ENCODE data around the gene SCRT2. TPM values are rescaled to one million over a fixed set of nuclear protein-coding genes. Genes with fewer than 3 reads are reported as not detected.
"Not testable (repeated sequence)": the region's sequence is repeated elsewhere in the genome, so short reads cannot be mapped to it uniquely, and the experiment has no call there.

The SCRT2 gene
- total RNA-seq, 4 donors from 2014 or later = not detected

DNA sequence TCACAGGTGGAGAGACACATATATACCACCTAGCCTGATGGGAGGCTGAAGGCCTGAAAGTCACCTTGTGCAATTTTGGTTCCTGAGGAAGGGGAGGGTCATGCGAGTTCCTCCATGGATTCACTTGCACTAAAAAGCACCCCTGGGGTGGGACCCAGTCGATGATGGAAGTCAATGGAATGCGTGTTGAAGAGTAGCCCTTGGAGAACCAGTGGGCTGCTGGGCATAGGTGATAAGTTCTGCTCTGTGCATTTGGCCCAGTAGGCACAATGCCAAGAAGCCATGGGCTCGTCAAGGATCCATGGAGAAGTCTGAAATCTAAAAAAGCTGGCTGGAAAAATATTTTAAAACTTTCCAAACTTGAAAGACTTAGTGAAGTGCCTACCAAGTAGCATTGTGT, 18.9 kb upstream of the SCRT2 start:
- DNase-seq (ENCODE audit: extremely low spot score) = no peak
- no peaks in the 10 kb centered on the region for H3K36me3 ChIP-seq
- TF ChIP-seq EP300 (IDR thresholded peaks at IDR 0.05) (no peak), POLR2A (IDR thresholded peaks at IDR 0.05; ENCODE audit: low read depth) (no peak), POLR2AphosphoS5 (IDR thresholded peaks at IDR 0.05) (no peak)
- TF ChIP-seq, protein P1, sequence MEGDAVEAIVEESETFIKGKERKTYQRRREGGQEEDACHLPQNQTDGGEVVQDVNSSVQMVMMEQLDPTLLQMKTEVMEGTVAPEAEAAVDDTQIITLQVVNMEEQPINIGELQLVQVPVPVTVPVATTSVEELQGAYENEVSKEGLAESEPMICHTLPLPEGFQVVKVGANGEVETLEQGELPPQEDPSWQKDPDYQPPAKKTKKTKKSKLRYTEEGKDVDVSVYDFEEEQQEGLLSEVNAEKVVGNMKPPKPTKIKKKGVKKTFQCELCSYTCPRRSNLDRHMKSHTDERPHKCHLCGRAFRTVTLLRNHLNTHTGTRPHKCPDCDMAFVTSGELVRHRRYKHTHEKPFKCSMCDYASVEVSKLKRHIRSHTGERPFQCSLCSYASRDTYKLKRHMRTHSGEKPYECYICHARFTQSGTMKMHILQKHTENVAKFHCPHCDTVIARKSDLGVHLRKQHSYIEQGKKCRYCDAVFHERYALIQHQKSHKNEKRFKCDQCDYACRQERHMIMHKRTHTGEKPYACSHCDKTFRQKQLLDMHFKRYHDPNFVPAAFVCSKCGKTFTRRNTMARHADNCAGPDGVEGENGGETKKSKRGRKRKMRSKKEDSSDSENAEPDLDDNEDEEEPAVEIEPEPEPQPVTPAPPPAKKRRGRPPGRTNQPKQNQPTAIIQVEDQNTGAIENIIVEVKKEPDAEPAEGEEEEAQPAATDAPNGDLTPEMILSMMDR (IDR thresholded peaks at IDR 0.05) = no peak
- H3K9me3 ChIP-seq = no peaks in the 10 kb centered on the region
- H3K27ac ChIP-seq (replicated peaks in 1 of 4) = no peak overlapping the region
- peaks cover 0 to under 1% (median 0%) of the 10 kb centered on the region in 4 donors for H3K4me1 ChIP-seq
- peaks cover 0 to 51% (median under 1%) of the 10 kb centered on the region in 4 donors for H3K27me3 ChIP-seq
- WGBS = 73% methylated on average over 4 of the region's 4 CpGs
- intact Hi-C loops (cut with DNase I) = no loop called here
- no peak overlapping the region for H3K4me3 ChIP-seq

DNA sequence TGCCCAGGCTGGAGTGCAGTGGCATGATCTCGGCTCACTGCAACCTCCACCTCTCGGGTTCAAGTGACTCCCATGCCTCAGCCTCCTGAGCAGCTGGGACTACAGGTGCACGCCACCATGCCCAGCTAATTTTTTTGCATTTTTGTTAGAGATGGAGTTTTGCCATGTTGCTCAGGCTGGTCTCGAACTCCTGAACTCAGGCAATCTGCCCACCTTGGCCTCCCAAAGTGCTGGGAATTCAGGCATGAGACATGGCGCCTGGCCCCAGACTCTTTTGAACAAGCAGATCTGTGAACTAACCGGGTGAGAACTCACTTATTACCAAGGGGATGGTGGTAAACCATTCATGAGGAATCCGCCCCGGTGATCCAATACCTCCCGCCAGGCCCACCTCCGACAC, 18.2 kb upstream of the SCRT2 start:
- peaks cover 0 to 55% (median 3%) of the 10 kb centered on the region in 4 donors for H3K27me3 ChIP-seq
- H3K36me3 ChIP-seq; intact Hi-C loops (cut with DNase I); H3K27ac ChIP-seq (replicated peaks in 1 of 4); DNase-seq (ENCODE audit: extremely low spot score); H3K4me1 ChIP-seq; H3K9me3 ChIP-seq; H3K4me3 ChIP-seq: not testable (repeated sequence)
- 88% methylated on average over 9 of the region's 10 CpGs for WGBS

DNA sequence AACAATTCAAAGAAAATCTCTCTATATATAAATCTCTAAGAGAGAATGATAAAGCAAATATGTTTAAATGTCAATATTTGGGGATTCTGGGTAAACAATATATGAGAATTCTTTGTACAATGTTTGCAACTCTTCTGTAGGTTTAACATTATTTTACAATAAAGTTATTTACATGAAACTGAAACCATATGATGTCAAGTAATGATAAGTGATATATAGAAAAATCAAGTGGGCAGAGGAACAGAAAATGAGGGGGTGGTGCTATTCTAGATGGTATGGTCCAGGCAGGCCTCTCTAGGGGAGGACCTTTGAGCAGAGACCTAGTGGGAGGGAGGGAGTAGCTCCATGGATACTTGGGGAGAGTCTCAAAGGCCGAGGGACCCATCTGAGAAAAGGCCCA, 16.4 kb upstream of the SCRT2 start:
- Histone ChIP-seq H3K4me1 (no peaks in the 10 kb centered on the region), H3K36me3 (no peaks in the 10 kb centered on the region), H3K9me3 (no peaks in the 10 kb centered on the region), H3K4me3 (no peak overlapping the region), H3K27me3 (peaks cover 0 to 55% (median 3%) of the 10 kb centered on the region in 4 donors), H3K27ac (replicated peaks in 1 of 4) (no peak overlapping the region)
- TF ChIP-seq, protein P1 (IDR thresholded peaks at IDR 0.05) = no peak
- TF ChIP-seq EP300 (IDR thresholded peaks at IDR 0.05) (no peak), POLR2A (IDR thresholded peaks at IDR 0.05; ENCODE audit: low read depth) (no peak), POLR2AphosphoS5 (IDR thresholded peaks at IDR 0.05) (no peak)
- intact Hi-C loops (cut with DNase I) = no loop called here
- no peak for DNase-seq (ENCODE audit: extremely low spot score)
- WGBS = 44% methylated on average over 1 of the region's 1 CpG

DNA sequence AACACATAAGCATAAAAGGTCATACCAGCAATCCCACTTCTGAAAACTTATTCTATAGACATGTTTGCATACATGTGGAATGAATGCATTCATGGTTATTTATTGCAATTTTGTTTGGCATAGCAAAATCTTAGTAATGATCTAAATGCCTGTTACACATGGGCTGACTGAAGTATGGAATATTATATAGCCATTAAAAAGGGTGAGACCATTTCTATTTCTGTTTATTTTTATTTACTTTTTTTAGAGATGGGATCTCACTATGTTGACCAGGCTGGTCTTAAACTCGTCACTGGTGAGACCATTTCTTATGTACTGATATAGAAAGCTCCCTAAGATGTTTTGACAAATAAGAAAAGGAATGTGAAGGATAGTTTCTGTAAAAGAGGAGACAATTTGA, 14.3 kb upstream of the SCRT2 start:
- Histone ChIP-seq H3K4me3 (no peak overlapping the region), H3K9me3 (no peaks in the 10 kb centered on the region), H3K27me3 (peaks cover 0 to 58% (median 3%) of the 10 kb centered on the region in 4 donors), H3K27ac (replicated peaks in 1 of 4) (no peak overlapping the region), H3K36me3 (no peaks in the 10 kb centered on the region), H3K4me1 (no peaks in the 10 kb centered on the region)
- 48% methylated on average over 1 of the region's 1 CpG for WGBS
- intact Hi-C loops (cut with DNase I) = no loop called here
- TF ChIP-seq EP300 (IDR thresholded peaks at IDR 0.05) (no peak), POLR2AphosphoS5 (IDR thresholded peaks at IDR 0.05) (no peak), POLR2A (IDR thresholded peaks at IDR 0.05; ENCODE audit: low read depth) (no peak)
- TF ChIP-seq, protein P1 (IDR thresholded peaks at IDR 0.05) = no peak
- no peak for DNase-seq (ENCODE audit: extremely low spot score)

DNA sequence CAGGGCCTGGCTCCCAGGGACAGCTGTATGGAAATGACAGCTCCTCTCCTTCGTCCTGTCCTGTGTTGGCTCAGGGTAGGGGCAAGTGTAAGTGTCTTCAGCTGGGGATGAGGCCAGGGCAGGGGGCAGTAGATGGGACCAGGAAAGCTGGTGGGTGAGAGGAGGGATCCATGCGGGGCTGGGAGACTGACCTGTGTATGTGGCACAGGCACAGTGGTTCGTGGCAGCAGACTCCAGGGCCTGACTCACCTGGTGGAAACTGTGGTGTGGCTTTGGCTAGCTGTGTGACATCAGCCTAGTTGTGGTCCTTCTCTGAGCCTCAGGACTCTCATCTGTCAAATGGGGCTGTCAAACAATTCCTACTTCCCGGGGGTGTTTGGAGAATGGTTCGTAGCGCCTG, 13.7 kb upstream of the SCRT2 start:
- TF ChIP-seq, protein P1 (IDR thresholded peaks at IDR 0.05) = no peak
- no peak for TF ChIP-seq EP300 (IDR thresholded peaks at IDR 0.05)
- TF ChIP-seq POLR2AphosphoS5 (IDR thresholded peaks at IDR 0.05) = no peak
- no peak for TF ChIP-seq POLR2A (IDR thresholded peaks at IDR 0.05; ENCODE audit: low read depth)
- no peak for DNase-seq (ENCODE audit: extremely low spot score)
- H3K27me3 ChIP-seq = peaks cover 0 to 64% (median 3%) of the 10 kb centered on the region in 4 donors
- H3K4me3 ChIP-seq = no peak overlapping the region
- no peaks in the 10 kb centered on the region for H3K36me3 ChIP-seq
- WGBS = 66% methylated on average over 6 of the region's 6 CpGs
- H3K4me1 ChIP-seq = no peaks in the 10 kb centered on the region
- H3K9me3 ChIP-seq = no peaks in the 10 kb centered on the region
- no peak overlapping the region for H3K27ac ChIP-seq (replicated peaks in 1 of 4)
- intact Hi-C loops (cut with DNase I) = no loop called here

All from esophagus muscularis mucosa (tissue), 4 donors.